ENCODE results near the gene ATP4B.

ATP4B gene

GRCh38 chr13:113605461-113605860, 52.5 kb downstream of the ATP4B start:
- no peak for DNase-seq

DNA sequence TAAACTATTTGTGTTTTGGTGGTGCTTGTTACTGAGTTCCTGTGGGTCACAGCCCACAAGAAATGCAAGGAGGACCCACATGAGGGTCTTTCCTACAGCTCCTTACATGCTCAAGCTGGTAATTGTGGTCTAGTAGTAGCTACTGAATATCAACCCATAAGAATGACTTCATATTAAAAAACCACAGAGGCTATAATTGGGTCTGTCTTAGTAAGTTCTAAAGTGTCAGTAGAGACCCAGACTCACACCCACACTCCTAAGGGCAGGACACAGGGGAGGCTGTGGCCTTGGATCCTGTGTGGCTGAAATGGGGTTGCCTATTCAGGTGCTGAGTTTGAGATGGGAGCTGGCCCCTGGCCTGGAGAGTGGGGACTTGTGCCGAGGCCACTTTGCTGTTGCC, 53.8 kb downstream of the ATP4B start:
- DNase-seq = no peak

DNA sequence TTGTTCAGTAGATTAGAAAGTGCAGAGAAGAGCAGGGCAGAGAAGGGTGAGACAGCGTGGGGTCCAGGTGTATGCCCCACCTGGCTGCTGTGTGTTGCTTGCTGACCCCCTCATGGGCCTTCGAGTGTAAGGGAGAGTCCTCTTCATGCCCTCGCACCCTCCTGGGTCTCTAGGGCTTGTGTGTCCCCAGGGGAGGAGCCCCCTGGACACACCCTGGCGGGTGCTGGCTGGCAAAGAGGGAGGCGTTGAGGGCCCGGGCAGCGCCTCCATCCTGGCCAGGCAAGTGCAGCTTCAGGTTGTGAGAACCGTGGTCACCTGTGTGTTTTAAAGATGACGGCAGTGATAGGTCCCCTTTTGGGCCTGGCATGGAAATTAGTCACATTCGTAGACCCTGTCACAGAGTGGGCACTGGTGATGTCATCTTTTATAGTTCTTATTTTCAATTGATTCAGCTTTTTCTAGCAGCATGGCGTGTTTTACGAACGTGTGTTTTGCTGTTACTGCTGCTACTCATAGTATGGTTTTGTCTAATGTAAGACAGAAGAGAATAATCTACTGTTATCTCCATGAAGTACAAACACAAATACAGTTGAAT, 54.8 kb downstream of the ATP4B start:
- DNase-seq = no peak

DNA sequence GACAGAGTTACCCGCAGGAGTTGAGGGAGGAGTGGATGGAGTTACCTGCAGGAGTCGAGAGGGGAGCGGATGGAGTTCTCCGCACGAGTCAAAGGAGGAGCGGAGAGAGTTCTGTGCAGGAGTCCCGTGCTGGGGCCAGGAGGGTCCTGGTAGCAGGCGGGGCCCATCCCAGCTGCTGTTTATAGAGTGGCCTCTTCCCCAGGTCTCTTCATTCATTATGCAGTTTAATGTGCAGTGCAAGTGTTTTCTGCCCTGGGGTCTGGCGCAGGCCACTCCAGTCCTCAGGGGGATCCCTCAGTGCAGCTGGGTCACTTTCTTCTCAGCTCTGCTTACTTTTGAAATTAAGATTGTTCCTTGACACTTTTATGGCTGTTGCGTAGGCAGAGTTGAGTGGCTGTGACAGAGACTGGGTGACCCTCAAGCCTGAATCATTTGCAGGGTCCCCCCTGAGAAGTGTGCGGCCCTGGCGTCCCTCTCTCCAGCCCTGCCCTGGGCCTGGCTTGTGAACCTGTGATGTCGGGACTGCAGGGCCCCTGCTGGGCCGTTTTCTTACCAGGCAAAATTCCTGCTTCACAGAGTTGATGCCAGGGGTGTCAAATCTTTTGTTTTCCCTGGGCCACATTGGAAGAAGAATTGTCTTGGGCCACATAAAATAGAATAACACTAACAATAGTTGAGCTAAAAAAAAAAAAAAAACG, 55.6 kb downstream of the ATP4B start:
- no peak for DNase-seq

- no peak for DNase-seq
These were observed 56.6 kb downstream of the ATP4B start for GRCh38 chr13:113601166-113602070.

DNA sequence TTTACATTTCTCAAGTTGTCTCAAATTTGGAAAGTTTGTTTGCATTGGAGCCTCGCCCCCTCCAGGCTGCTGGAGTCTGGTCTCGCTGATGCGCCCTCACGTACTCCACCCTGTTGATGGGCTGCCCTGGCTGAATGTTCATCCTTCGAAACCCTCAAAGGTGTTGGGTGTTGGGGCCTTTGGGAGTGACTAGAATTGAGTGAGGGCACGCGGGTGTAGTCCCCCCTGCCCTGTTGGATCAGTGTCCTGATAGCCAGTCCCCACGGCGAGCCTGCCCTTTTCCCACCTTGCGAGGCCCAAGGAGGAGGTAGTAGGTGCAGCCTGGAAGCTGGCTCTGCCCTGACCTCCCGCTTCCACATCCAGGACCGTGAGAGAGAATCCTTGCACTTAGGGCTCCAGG, 58.6 kb downstream of the ATP4B start:
- no peak for DNase-seq

Data from NCI-H2227 treated with DMSO at 0.1 percent for 48 hours (cell line).